Stomach smooth muscle (tissue), 2 donors: Measurements from ENCODE around the gene SRMS.
A peak's percentile ranks its signal among the peaks of the same experiment; 100 is the strongest.

ENCODE experiments used
- H3K27ac ChIP-seq: one replicate; pipeline ENCODE4 v1.7.0; 2013; ENCODE audit warnings: mild to moderate bottlenecking, low read length, inconsistent platforms
- H3K27me3 ChIP-seq, 2 donors: one replicate each; pipeline ENCODE4 v1.7.0; 2013; ENCODE audit warnings: low read length in 2 of 2; ENCODE audit not compliant: insufficient read depth in 2 of 2, control insufficient read depth in 1 of 2
- H3K36me3 ChIP-seq, 2 donors: one replicate each; pipeline ENCODE4 v1.7.0; 2013; ENCODE audit warnings: low read length in 2 of 2; ENCODE audit not compliant: control insufficient read depth in 2 of 2, insufficient read depth in 2 of 2
- H3K4me1 ChIP-seq: one replicate; pipeline ENCODE4 v1.7.0; 2013; ENCODE audit warnings: low read length; ENCODE audit not compliant: control insufficient read depth, insufficient read depth
- H3K4me3 ChIP-seq, 2 donors: one replicate each; pipeline ENCODE4 v1.7.0; 2013; ENCODE audit warnings: low read length in 2 of 2
- H3K9ac ChIP-seq, 2 donors: one replicate each; pipeline ENCODE4 v1.7.0; 2013; ENCODE audit warnings: low read length in 2 of 2, mild to moderate bottlenecking in 1 of 2
- H3K9me3 ChIP-seq, 2 donors: one replicate each; pipeline ENCODE4 v1.7.0; 2013; ENCODE audit warnings: low read length in 2 of 2; ENCODE audit not compliant: control insufficient read depth in 2 of 2
- donor health status: healthy.
- donor health status: Pancreatic carcinoma.

SRMS gene

DNA sequence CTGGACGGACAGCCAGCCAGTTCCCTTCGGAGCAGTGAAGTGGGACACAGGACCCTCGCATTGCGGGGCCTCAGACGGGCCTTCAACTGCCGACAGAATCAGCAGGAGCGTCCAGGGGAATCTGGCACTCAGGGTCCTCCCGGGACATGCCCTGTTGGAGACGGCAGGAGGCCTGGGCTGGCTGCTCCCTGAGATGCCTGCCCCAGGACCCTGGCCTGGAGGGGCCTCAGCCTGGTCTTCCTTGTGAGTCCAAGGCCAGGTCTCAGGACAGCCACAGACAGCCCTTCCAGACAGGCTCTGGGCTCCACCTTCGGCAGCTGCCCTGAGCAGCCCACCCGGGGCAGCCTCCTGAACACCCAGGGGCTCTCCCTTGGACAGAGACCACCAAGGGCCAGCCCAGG is 41.1 kb upstream of the SRMS start:
- Histone ChIP-seq H3K9ac (no peak overlapping the region), H3K36me3 (peaks cover 22 to 31% of the 10 kb centered on the region in 2 donors), H3K27me3 (no peaks in the 10 kb centered on the region), H3K27ac (no peak overlapping the region), H3K4me3 (no peak overlapping the region), H3K9me3 (no peaks in the 10 kb centered on the region), H3K4me1 (no peaks in the 10 kb centered on the region)

DNA sequence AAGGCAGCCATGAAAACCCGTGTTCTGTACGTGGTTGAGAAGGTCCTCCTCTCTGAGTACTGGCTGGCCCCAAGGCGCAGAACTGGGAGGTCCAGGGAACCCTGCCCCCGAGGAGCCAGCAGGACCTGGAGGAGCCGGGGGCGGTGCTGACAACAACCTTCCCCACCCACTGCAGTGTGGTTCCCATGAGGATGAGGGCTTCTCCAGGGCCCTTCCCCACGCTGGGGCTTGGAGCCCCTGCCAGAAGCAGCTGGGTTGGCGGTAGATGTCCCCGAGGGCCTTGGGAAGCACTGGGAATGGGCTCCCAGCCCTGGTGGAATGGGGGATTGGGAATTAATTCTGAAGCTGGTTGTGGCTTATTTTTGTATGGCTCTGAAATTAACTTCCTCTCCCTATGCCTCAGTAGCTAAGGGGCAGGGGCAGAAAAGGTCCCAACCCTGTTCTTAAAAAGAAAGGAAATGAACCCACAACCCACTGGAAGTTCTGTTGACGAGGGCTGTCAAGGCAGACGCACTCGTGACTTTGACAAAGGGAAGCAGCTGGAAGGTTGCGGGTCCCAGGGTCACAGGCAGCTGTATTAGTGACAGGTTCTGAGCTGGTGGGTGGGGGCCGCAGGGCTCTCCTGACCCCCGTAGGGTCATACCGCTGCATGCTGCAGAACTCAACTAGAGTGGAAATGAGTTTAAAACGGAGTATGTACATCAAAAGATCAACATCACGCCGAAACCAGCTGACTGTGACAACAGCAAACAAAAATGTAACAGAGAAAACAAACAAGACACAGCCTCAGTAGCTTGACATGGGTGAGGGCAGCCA is 40.4 kb upstream of the SRMS start:
- Histone ChIP-seq H3K27me3 (no peaks in the 10 kb centered on the region), H3K27ac (no peak overlapping the region), H3K4me1 (peaks cover 3% of the 10 kb centered on the region), H3K9ac (no peak overlapping the region), H3K9me3 (no peaks in the 10 kb centered on the region), H3K36me3 (peaks cover 18 to 28% of the 10 kb centered on the region in 2 donors), H3K4me3 (no peak overlapping the region)

DNA sequence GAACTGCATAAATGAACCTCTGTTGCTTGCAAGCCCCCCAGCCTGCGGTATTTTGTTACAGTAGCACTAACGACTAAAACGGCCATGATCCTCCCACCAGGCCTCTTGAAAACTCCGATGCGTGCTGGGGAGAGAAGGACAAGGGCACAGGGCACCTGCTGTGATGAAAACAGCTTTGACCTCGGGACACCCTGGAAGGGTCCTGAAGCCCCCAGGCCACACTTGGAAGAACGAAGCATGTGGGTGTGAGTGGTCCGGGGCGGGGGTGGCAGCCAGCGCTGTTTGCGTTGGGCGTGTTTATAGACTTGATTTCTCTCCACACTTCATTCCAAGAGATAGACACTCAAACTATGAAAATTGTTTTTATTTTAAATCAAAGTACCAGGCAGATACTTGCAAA is 39.7 kb upstream of the SRMS start:
- no peak overlapping the region for H3K9ac ChIP-seq
- no peak overlapping the region for H3K4me3 ChIP-seq
- no peak overlapping the region for H3K27ac ChIP-seq
- peaks cover 7% of the 10 kb centered on the region for H3K4me1 ChIP-seq
- H3K27me3 ChIP-seq: no peaks in the 10 kb centered on the region
- peaks cover 12 to 24% of the 10 kb centered on the region in 2 donors for H3K36me3 ChIP-seq
- no peaks in the 10 kb centered on the region for H3K9me3 ChIP-seq

DNA sequence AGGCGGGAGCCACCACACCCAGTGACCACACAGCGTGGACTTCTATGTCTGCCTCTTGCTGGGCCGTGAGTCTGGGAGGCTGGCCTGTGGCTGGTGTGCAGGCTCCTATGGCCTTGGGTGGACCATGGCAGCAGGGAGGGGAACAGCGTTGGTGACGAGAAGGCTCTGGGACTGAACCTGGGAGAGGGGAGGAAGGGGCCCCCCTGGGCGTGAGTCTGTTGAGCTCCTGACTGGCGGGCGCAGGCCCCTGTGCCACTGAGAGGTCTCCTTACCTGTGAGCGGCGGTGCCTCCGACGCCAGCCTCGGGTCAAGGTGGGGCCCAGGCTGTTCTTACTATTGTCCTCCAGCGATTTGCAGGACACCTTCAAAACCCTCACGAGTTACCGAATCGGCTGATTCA is 39.2 kb upstream of the SRMS start:
- Histone ChIP-seq H3K36me3 (peaks cover 9 to 20% of the 10 kb centered on the region in 2 donors), H3K27me3 (no peaks in the 10 kb centered on the region), H3K4me3 (no peak overlapping the region), H3K27ac (no peak overlapping the region), H3K9ac (no peak overlapping the region), H3K4me1 (peaks cover 7% of the 10 kb centered on the region), H3K9me3 (no peaks in the 10 kb centered on the region)

DNA sequence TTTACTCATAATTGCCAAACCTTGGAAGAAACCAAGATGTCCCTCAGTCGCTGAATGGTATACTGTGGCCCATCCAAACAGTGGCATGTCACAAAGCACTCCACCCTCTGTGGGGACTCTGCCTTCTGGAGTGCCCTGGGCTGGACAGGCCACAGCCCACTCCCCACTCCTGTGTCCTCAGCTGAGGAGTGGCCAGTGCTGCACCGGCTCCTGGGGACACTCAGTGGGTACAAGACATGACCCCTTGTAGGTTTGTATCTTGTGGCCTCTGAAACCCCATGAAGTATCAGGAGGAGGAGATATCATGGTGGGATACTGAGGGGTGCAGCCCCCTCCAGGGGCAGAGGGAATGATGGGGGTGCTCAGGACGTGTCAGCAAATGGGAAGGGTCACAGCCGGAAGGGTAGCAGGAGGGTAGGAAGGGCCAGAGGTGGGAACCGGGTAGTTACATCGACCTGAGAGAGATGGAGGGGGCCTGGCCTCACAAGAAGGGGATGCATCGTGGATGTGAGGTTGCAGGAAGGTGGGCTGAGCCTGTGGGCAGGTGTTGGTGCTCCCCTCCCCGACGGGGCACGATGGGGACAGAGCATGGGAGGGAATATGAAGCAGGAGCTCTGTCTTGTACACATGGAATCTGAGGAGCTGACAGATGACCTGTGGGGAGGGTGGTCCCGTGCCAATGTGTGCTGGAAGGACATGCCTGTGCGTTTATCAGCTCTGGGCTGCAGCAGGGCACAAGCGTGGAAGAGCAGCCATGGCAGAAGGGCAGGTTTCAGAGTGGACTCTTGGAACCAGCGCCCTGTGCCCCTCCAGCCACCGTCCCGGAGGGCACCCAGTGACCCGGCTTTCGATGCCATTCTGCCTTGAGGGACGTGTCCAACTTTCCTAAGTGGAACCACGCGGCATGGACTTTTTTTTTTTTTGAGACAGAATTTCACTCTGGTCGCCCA is 38.3 kb upstream of the SRMS start:
- no peak overlapping the region for H3K9ac ChIP-seq

DNA sequence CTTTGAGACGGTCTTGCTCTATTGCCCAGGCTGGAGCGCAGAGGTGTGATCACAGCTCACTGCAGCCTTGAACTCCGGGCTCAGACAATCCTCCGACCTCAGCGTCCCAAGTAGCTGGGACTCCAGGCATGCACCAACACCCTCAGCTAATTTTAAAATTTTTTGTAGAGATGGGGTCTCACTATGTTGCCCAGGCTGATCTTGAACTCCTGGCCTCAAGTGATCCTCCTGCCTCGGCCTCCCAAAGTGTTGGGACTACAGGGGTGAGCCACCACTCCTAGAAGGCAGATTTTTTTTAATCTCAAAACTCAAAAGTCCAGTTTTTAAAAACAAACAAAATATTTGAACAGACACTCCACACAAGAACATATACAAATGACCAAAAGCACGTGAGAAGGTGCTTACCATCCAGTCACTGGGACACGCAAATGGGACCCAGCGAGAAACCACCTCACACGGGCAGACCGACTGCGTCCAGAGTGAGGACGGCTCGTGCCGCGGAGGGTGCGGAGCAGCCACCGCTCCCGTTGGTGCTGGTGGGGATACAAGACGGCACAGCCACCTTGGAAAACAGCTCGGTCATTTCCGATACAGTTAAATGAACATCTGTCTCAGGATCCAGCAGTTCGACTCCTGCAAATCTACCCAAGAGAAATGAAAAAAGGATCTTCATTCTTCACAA is 35.0 kb upstream of the SRMS start:
- Histone ChIP-seq H3K9ac (no peak overlapping the region), H3K4me3 (peak overlapping the region in 1 of 2 donors; percentile 29), H3K9me3 (no peaks in the 10 kb centered on the region), H3K4me1 (peaks cover 10% of the 10 kb centered on the region), H3K27ac (peak overlapping the region; percentile 53), H3K36me3 (peaks cover 0 to 2% of the 10 kb centered on the region in 2 donors), H3K27me3 (no peaks in the 10 kb centered on the region)

More for the DNA sequence above, 38.3 kb upstream of the SRMS start:
- H3K9me3 ChIP-seq: no peaks in the 10 kb centered on the region
- peaks cover 0 to 13% of the 10 kb centered on the region in 2 donors for H3K36me3 ChIP-seq
- H3K4me1 ChIP-seq: peaks cover 7% of the 10 kb centered on the region
- H3K27me3 ChIP-seq: no peaks in the 10 kb centered on the region
- H3K27ac ChIP-seq: no peak overlapping the region
- H3K4me3 ChIP-seq: no peak overlapping the region

DNA sequence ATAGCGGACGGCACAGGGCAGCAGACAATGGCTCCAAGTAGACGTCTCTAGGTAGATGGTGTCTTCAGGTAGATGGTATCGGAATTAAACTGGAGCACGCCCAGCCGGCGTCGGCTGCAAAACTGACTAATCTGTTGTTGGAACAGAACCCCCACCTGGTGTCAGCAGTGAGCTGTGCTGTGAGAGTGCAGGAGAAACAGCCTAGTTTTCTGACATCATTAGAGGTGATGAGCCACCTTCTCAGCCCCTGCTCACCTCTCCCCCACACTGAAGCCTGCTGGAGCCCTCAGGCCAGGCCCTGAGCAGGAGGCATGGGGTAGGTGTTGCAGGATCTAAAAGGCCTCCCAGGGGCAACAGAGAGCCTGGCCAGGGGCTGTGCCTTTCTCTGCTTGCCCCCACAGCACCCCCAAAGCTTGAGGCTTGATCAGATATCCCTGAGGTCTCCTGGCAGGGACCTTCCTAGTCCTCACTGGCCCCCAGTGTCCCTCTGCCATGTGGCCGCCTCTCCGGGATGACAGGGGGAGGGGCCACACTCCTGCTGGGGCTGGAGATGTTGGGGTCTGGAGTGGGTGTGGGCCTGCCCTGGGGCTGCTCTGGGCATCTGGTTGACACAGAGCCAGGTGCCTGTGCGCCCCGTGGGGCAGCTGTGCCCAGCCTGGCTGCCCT is 33.4 kb upstream of the SRMS start:
- Histone ChIP-seq H3K4me1 (peaks cover 14% of the 10 kb centered on the region), H3K27ac (no peak overlapping the region), H3K9ac (no peak overlapping the region), H3K4me3 (no peak overlapping the region), H3K9me3 (no peaks in the 10 kb centered on the region), H3K36me3 (no peaks in the 10 kb centered on the region), H3K27me3 (no peaks in the 10 kb centered on the region)

DNA sequence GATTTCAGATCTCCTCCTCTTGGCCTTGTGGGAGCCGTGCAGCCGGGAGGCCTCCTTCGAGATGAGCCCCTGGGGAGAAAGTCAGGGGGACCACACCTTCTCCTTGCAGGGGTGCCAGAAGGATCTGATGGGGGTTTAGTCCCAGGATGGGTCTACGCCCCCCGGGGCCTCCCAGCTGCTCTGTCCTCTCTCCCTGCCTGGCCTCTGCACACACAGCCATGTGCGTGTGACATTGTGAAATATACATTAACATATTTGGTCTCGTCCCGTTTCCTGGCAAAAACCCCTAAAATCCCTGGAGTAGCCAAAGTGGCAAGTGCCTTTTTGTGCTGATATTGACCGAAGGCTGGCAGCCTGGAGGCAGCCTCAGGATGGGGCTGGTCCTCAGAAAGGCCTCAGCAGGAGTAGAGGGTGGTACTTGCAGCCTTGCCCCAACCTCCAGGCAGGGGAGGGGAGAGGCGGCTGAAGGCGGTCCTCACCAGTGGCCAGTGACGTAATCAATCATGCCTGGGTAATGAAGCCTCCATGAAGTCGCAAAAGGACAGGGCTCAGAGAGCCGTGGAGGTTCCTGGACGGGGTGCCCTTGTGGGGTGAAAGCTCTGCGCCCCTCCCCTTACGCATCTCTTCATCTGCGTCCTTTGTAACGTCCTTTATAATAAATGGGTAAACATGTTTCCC is 31.6 kb upstream of the SRMS start:
- Histone ChIP-seq H3K4me1 (peaks cover 20% of the 10 kb centered on the region), H3K27me3 (no peaks in the 10 kb centered on the region), H3K36me3 (no peaks in the 10 kb centered on the region), H3K9me3 (no peaks in the 10 kb centered on the region), H3K4me3 (no peak overlapping the region), H3K27ac (no peak overlapping the region), H3K9ac (no peak overlapping the region)

DNA sequence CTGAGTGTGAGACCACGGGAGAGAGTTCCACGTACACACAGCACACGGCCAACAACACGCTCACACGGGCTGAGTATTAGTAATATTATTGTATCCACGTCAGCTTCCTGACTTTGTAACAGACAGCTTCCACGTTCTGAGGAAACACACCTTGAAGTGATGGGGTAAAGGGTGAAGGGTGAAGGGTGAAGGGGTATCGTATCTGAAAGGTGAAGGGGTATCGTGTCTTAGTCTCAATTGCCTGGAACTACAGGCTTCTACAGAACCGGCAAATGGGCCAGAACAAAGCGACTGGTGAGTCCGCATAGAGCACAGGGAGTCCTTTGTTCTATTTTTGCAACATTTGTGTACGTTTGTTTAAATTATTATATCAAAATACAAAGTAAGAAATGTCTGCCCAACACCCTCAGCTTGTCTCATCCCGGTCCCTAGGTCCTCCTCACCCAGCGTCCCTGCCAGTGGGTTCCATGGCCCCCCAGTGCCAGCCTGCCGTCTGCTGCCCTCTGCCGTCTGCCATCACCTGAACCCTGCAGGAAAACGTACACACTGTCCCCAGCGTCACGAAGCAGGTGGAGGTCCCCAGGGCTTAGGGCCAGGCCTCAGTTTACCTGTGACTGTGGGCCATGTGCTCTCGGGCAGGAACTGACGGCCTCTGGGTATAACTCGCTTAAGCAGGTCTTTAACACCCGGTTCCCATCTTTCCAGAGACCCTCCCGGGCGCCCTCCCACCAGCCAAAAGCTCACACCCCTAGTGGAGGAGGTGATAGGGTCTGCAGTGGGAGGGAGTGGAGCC is 30.9 kb upstream of the SRMS start:
- H3K4me3 ChIP-seq: no peak overlapping the region
- H3K4me1 ChIP-seq: peaks cover 24% of the 10 kb centered on the region
- no peak overlapping the region for H3K9ac ChIP-seq
- no peaks in the 10 kb centered on the region for H3K9me3 ChIP-seq
- H3K27ac ChIP-seq: no peak overlapping the region
- H3K36me3 ChIP-seq: no peaks in the 10 kb centered on the region
- H3K27me3 ChIP-seq: no peaks in the 10 kb centered on the region
